Kidney (tissue), 14 donors: ENCODE results near the gene MEF2A. TPM values are rescaled to one million over a fixed set of nuclear protein-coding genes. Genes with fewer than 3 reads are reported as not detected.

Source experiments
- DNase-seq, 5 donors: peaks; one replicate each; pipeline ENCODE4 v3.0.0-alpha.2; 2013 to 2020
- FAIRE-seq: peaks from 2 replicates; lab custom pipeline; 2012; peaks lifted over from hg19 to GRCh38; lab: Jason Lieb, UNC
- H3K27ac ChIP-seq, 2 donors: one replicate each; pipeline ENCODE4 v1.7.0; 2013; ENCODE audit warnings: low read depth in 2 of 2, low read length in 2 of 2, inconsistent platforms in 1 of 2
- H3K27me3 ChIP-seq: one replicate; pipeline ENCODE4 v1.7.1; 2013; ENCODE audit warnings: low read length, inconsistent platforms; ENCODE audit not compliant: control insufficient read depth, insufficient read depth
- H3K36me3 ChIP-seq, 3 donors: one replicate each; pipeline versions ENCODE4 v1.7.0 to v1.7.1; 2013; ENCODE audit warnings: low read length in 3 of 3, control low read depth in 1 of 3, inconsistent platforms in 1 of 3; ENCODE audit not compliant: insufficient read depth in 3 of 3, control insufficient read depth in 2 of 3
- H3K4me1 ChIP-seq, 3 donors: one replicate each; pipeline versions ENCODE4 v1.7.0 to v1.7.1; 2013; ENCODE audit warnings: low read length in 3 of 3, inconsistent platforms in 1 of 3, low read depth in 1 of 3; ENCODE audit not compliant: control insufficient read depth in 2 of 3, insufficient read depth in 2 of 3
- H3K4me3 ChIP-seq, 3 donors: one replicate each; pipeline versions ENCODE4 v1.7.0 to v1.8.1; 2013; ENCODE audit warnings: low read length in 3 of 3, control low read depth in 1 of 3, inconsistent platforms in 1 of 3
- H3K9ac ChIP-seq, 3 donors: one replicate each; pipeline versions ENCODE4 v1.7.0 to v1.7.1; 2013; ENCODE audit warnings: low read length in 3 of 3, control low read depth in 1 of 3, inconsistent platforms in 1 of 3
- H3K9me3 ChIP-seq, 3 donors: one replicate each; pipeline versions ENCODE4 v1.7.0 to v1.7.1; 2013; ENCODE audit warnings: low read length in 3 of 3, control low read depth in 1 of 3, inconsistent platforms in 1 of 3; ENCODE audit not compliant: control insufficient read depth in 2 of 3, insufficient read depth in 1 of 3
- CTCF ChIP-seq: IDR thresholded peaks from 3 replicates; pipeline ENCODE4 v1.5.1; 2012; ENCODE audit warnings: mild to moderate bottlenecking, moderate library complexity, borderline replicate concordance; ENCODE audit not compliant: insufficient read depth; ENCODE audit errors: extremely low read depth
- intact Hi-C: fragments of 100-400 bp; cut with DNase I; formaldehyde crosslinking; loops from one replicate; pipeline ENCODE4 v1.11.1; 2022
- polyA plus RNA-seq: library from polyadenylated mRNA; stranded (reverse); fragments of 350-450 nt; fragmentation: Illumina TruSeq; extraction: RNeasy Lipid Tissue Mini Kit (QIAGEN cat#74804); gene quantifications from one replicate; pipeline ENCODE4 v1.2.3, GENCODE V29; 2014; ENCODE audit warnings: low read depth, low replicate concordance; ENCODE audit not compliant: insufficient read depth
- total RNA-seq: library from RNA; stranded (reverse); fragmentation: NEBNext Ultra II Directional; extraction: Animal tissue kit (Norgen Biotek cat#: 25700); gene quantifications from one replicate; pipeline ENCODE4 v1.2.1, GENCODE V29; 2021
- donor health status: control.
- donor health status: control.
- donor health status: control.
- donor health status: control.
- donor health status: control.
- donor health status: DM: yes; HTN: yes; CAD: no.
- donor health status: Normal renal cell carcinoma (clear cell type).

Gene MEF2A
- total and polyA plus RNA-seq, 2 donors from 2014 or later, result 20.8 to 82.2 TPM

- no peaks in the 10 kb centered on the region for H3K4me1 ChIP-seq
- H3K27ac ChIP-seq, result no peak overlapping the region
- no peak for TF ChIP-seq CTCF
- no peaks in the 10 kb centered on the region for H3K9me3 ChIP-seq
- DNase-seq (no peak), FAIRE-seq (no peak)
- H3K36me3 ChIP-seq, result no peaks in the 10 kb centered on the region
- intact Hi-C loops, result no loop called here
- H3K9ac ChIP-seq, result no peak overlapping the region
- H3K4me3 ChIP-seq, result no peak overlapping the region
- H3K27me3 ChIP-seq, result no peaks in the 10 kb centered on the region
These were observed 43.5 kb upstream of the MEF2A start for GRCh38 chr15:99522288-99522687.

- Histone ChIP-seq H3K9ac (no peak overlapping the region), H3K4me1 (no peaks in the 10 kb centered on the region), H3K4me3 (no peak overlapping the region), H3K9me3 (no peaks in the 10 kb centered on the region), H3K36me3 (no peaks in the 10 kb centered on the region), H3K27ac (no peak overlapping the region), H3K27me3 (no peaks in the 10 kb centered on the region)
- DNase-seq, result no peak
- TF ChIP-seq CTCF, result no peak
- intact Hi-C loops, result no loop called here
- FAIRE-seq, result no peak
These were observed 39.6 kb upstream of the MEF2A start for GRCh38 chr15:99526176-99526575.

- Histone ChIP-seq H3K4me3 (no peak overlapping the region), H3K36me3 (no peaks in the 10 kb centered on the region), H3K27ac (no peak overlapping the region), H3K4me1 (no peaks in the 10 kb centered on the region), H3K27me3 (no peaks in the 10 kb centered on the region), H3K9ac (no peak overlapping the region), H3K9me3 (no peaks in the 10 kb centered on the region)
- DNase-seq (no peak), FAIRE-seq (no peak)
- intact Hi-C loops, result no loop called here
- no peak for TF ChIP-seq CTCF
These were observed 39.1 kb upstream of the MEF2A start for GRCh38 chr15:99526671-99527070.

- no peak for FAIRE-seq
These were observed 29.3 kb upstream of the MEF2A start for GRCh38 chr15:99536422-99537040.

More at GRCh38 chr15:99536422-99537040, 29.3 kb upstream of the MEF2A start:
- Histone ChIP-seq H3K4me3 (no peak overlapping the region), H3K27me3 (no peaks in the 10 kb centered on the region), H3K27ac (peak overlapping the region in 1 of 2 donors; percentile 49), H3K36me3 (no peaks in the 10 kb centered on the region), H3K9me3 (no peaks in the 10 kb centered on the region), H3K9ac (no peak overlapping the region), H3K4me1 (no peaks in the 10 kb centered on the region)
- TF ChIP-seq CTCF, result no peak
- DNase-seq, result peak in 1 of 5 donors; percentile 89
- intact Hi-C loops, result no loop called here
